Stomach (tissue), 9 donors: ENCODE data around the gene MPP3. TPM values are rescaled to one million over a fixed set of nuclear protein-coding genes. Genes with fewer than 3 reads are reported as not detected.

Experiments used
- DNase-seq, 2 donors: peaks; one replicate each; pipeline versions ENCODE4 v3.0.0 to v3.0.0-alpha.2; 2013 to 2019
- H3K27ac ChIP-seq, 5 donors: fragments of 200-600 bp in 4 of 5; sonication (generic) in 4 of 5; one replicate each; pipeline ENCODE4 v1.5.1; 2013 to 2019; ENCODE audit warnings: mild to moderate bottlenecking in 1 of 5, moderate library complexity in 1 of 5
- H3K27me3 ChIP-seq, 3 donors: fragments of 200-600 bp; sonication (generic); one replicate each; pipeline ENCODE4 v1.5.1; 2017 to 2019; ENCODE audit warnings: mixed run types in 1 of 3
- H3K36me3 ChIP-seq, 4 donors: fragments of 200-600 bp; sonication (generic); 1 replicate in 3 of 4; 2 replicates in 1 of 4; pipeline ENCODE4 v1.5.1; 2016 to 2019
- H3K4me1 ChIP-seq, 4 donors: fragments of 200-600 bp; sonication (generic); one replicate each; pipeline ENCODE4 v1.5.1; 2016 to 2019
- H3K4me3 ChIP-seq, 4 donors: fragments of 200-600 bp; sonication (generic) in 3 of 4; one replicate each; pipeline ENCODE4 v1.5.1; 2016 to 2019; ENCODE audit warnings: mild to moderate bottlenecking in 1 of 4
- H3K9me3 ChIP-seq, 4 donors: fragments of 200-600 bp; sonication (generic); one replicate each; pipeline ENCODE4 v1.5.1; 2016 to 2019
- EP300 ChIP-seq: sonication (generic); formaldehyde crosslinking; IDR thresholded peaks from one replicate; pipeline ENCODE4 v1.6.1; 2017; ENCODE audit warnings: antibody characterized with exemption
- POLR2A ChIP-seq, 4 donors: fragments of 450-650 bp; IDR thresholded peaks; one replicate each; pipeline ENCODE4 v1.6.1; 2016; ENCODE audit warnings: antibody characterized with exemption in 4 of 4, control low read depth in 2 of 4, mild to moderate bottlenecking in 1 of 4, moderate library complexity in 1 of 4
- POLR2AphosphoS5 ChIP-seq, 3 donors: sonication (generic); formaldehyde crosslinking; IDR thresholded peaks; one replicate each; pipeline ENCODE4 v1.6.1; 2016; ENCODE audit warnings: antibody characterized with exemption in 3 of 3
- WGBS, 5 donors: extraction: QIAGEN DNeasy Blood & Tissue Kit in 3 of 5; methylation state at CpG; one replicate each; pipeline versions ENCODE4 v1.1.5 to v1.1.7; 2013 to 2018; 5-methylcytosine and 5-hydroxymethylcytosine counted together
- intact Hi-C: fragments of 100-400 bp; cut with DNase I; formaldehyde crosslinking; loops from one replicate; pipeline ENCODE4 v1.15.1; 2023; ENCODE audit warnings: low total_unique reads
- polyA plus RNA-seq, 3 donors: library from polyadenylated mRNA; stranded (reverse); fragments of 200-250 nt; gene quantifications; one replicate each; pipeline ENCODE4 v1.2.3, GENCODE V29; 2013
- total RNA-seq, 5 donors: library from RNA; depleted of rRNA; stranded (reverse); fragments of >200 nt; gene quantifications; one replicate each; pipeline versions ENCODE4 v1.1.0 to v1.2.3, GENCODE V29; 2014 to 2016
- TF ChIP-seq, protein P1 (sequence below), 7 experiments: fragments of 450-650 bp in 4 of 7; fragments of 200-600 bp in 3 of 7; sonication (generic) in 3 of 7; IDR thresholded peaks; one replicate each; pipeline ENCODE4 v1.5.1; 2016 to 2019; ENCODE audit warnings: antibody characterized with exemption in 7 of 7, control low read depth in 2 of 7, mild to moderate bottlenecking in 1 of 7
- donor health status: healthy with polysubstance abuse.
- donor health status: Bipolar disorder and iron deficiency.
- donor health status: healthy.

Gene MPP3
- total and polyA plus RNA-seq, 8 donors, result 0.31 to 22.8 (median 10.6) TPM

DNA sequence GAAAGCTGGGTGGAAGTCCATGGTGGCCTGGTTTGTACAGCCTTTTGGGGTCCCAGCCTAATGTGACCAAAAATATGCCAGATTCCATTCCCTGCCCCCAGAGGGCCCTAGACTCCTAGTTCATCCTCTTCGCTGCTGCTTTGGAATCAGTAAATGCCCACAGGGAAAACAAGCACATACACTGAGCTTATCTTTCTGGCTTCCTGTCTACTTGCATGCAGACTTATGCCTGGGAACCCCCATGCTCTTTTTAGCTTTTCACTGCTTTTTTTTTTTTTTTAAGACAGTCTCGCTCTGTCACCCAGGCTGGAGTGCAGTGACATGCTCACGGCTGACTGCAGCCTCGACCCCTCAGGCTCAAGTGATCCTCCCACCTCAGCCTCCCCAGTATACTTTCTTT lies 7.9 kb upstream of the MPP3 start:
- Histone ChIP-seq H3K9me3 (no peaks in the 10 kb centered on the region), H3K36me3 (no peaks in the 10 kb centered on the region), H3K4me3 (no peak overlapping the region), H3K27ac (no peak overlapping the region), H3K27me3 (peaks cover 0 to 5% (median 0%) of the 10 kb centered on the region in 3 donors), H3K4me1 (peaks cover 0 to 17% (median 10%) of the 10 kb centered on the region in 4 donors)
- DNase-seq, result peak in 1 of 2 donors; percentile 36
- 42 to 53% (median 45%) methylated on average over 4 of the region's 4 CpGs for WGBS, 5 donors
- intact Hi-C loops, result no loop called here
- TF ChIP-seq POLR2A (IDR thresholded peaks at IDR 0.05) (no peak), POLR2AphosphoS5 (IDR thresholded peaks at IDR 0.05) (no peak), EP300 (no peak)
- TF ChIP-seq, protein P1, sequence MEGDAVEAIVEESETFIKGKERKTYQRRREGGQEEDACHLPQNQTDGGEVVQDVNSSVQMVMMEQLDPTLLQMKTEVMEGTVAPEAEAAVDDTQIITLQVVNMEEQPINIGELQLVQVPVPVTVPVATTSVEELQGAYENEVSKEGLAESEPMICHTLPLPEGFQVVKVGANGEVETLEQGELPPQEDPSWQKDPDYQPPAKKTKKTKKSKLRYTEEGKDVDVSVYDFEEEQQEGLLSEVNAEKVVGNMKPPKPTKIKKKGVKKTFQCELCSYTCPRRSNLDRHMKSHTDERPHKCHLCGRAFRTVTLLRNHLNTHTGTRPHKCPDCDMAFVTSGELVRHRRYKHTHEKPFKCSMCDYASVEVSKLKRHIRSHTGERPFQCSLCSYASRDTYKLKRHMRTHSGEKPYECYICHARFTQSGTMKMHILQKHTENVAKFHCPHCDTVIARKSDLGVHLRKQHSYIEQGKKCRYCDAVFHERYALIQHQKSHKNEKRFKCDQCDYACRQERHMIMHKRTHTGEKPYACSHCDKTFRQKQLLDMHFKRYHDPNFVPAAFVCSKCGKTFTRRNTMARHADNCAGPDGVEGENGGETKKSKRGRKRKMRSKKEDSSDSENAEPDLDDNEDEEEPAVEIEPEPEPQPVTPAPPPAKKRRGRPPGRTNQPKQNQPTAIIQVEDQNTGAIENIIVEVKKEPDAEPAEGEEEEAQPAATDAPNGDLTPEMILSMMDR (IDR thresholded peaks at IDR 0.05), result no peak

- peak in 1 of 2 donors; percentile 74 for DNase-seq
- intact Hi-C loops, result no loop called here
- peaks cover 0 to 5% (median 0%) of the 10 kb centered on the region in 3 donors for H3K27me3 ChIP-seq
- TF ChIP-seq POLR2AphosphoS5 (IDR thresholded peaks at IDR 0.05), result peak in 1 of 3 donors; percentile 6
- no peak for TF ChIP-seq EP300
- H3K27ac ChIP-seq, result peak overlapping the region in 2 of 5 donors; percentile 13 to 46
- no peak overlapping the region for H3K4me3 ChIP-seq
- H3K36me3 ChIP-seq, result no peaks in the 10 kb centered on the region
- H3K4me1 ChIP-seq, result peaks cover 0 to 16% (median 9%) of the 10 kb centered on the region in 4 donors
- H3K9me3 ChIP-seq, result no peaks in the 10 kb centered on the region
- 17 to 28% (median 23%) methylated on average over 7 of the region's 7 CpGs for WGBS, 5 donors
These were observed 6.7 kb upstream of the MPP3 start for GRCh38 chr17:43839670-43840108.

DNA sequence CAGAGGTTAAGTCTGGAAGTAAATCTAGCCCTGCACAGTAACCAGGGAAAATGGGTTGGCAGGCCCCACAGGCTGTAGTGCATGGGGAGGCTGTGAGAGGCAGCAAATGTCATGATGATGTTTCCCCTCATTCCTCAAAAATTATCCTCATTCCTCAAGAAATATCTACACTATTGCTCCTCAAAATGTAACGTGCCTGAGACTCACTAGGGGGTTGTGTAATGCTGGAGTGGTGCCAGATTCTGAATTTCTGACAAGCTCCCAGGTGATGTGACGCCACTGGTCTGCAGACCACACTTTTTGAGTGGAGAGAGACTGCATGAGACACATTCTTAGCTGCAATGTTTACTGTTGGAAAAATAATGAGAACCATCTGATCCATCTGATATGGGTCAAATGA lies 1.2 kb upstream of the MPP3 start:
- 52 to 70% (median 58%) methylated on average over 2 of the region's 2 CpGs for WGBS, 5 donors

GRCh38 chr17:43832168-43832975 lies 574 bp downstream of the MPP3 start:
- Histone ChIP-seq H3K27ac (peak overlapping the region; percentile 69 to 83 (median 76)), H3K27me3 (peaks cover 0 to 24% (median 0%) of the 10 kb centered on the region in 3 donors), H3K36me3 (peaks cover 0 to 42% (median 27%) of the 10 kb centered on the region in 4 donors), H3K4me3 (peak overlapping the region; percentile 66 to 89 (median 84)), H3K9me3 (no peaks in the 10 kb centered on the region), H3K4me1 (peaks cover 16 to 35% (median 20%) of the 10 kb centered on the region in 4 donors)
- peak; percentile 69 to 81 for DNase-seq
- 9 to 40% (median 10%) methylated on average over 10 to 49 of the region's 51 CpGs for WGBS, 5 donors
- TF ChIP-seq POLR2AphosphoS5 (IDR thresholded peaks at IDR 0.05), result no peak
- TF ChIP-seq POLR2A (IDR thresholded peaks at IDR 0.05), result no peak
- TF ChIP-seq, protein P1 (IDR thresholded peaks at IDR 0.05), result no peak
- TF ChIP-seq EP300, result no peak
- intact Hi-C loops, result no loop called here

More for the DNA sequence above, 1.2 kb upstream of the MPP3 start:
- H3K27ac ChIP-seq, result no peak overlapping the region
- peaks cover 0 to 24% (median 0%) of the 10 kb centered on the region in 3 donors for H3K27me3 ChIP-seq
- peak in 1 of 2 donors; percentile 47 for DNase-seq
- no peaks in the 10 kb centered on the region for H3K9me3 ChIP-seq
- H3K4me3 ChIP-seq, result no peak overlapping the region
- TF ChIP-seq, protein P1 (IDR thresholded peaks at IDR 0.05), result no peak
- no peak for TF ChIP-seq EP300
- TF ChIP-seq POLR2AphosphoS5 (IDR thresholded peaks at IDR 0.05), result no peak
- no peak for TF ChIP-seq POLR2A (IDR thresholded peaks at IDR 0.05)
- peaks cover 0 to 25% (median 15%) of the 10 kb centered on the region in 4 donors for H3K36me3 ChIP-seq
- intact Hi-C loops, result no loop called here
- peaks cover 16 to 35% (median 20%) of the 10 kb centered on the region in 4 donors for H3K4me1 ChIP-seq
